ENCODE measurements around the gene EPHB2.

Gene EPHB2

GRCh38 chr1:22761101-22761500 is 50.5 kb downstream of the EPHB2 start:
- TF ChIP-seq CTCF (IDR thresholded peaks at IDR 0.05; ENCODE audit: poor library complexity, severe bottlenecking): no peak
- Histone ChIP-seq H3K27me3 (ENCODE audit: insufficient read depth, poor library complexity, severe bottlenecking) (no peaks in the 10 kb centered on the region), H3K4me3 (ENCODE audit: severe bottlenecking) (no peak overlapping the region), H3K9me3 (ENCODE audit: severe bottlenecking) (no peaks in the 10 kb centered on the region), H3K4me1 (ENCODE audit: insufficient read depth, poor library complexity, severe bottlenecking) (no peaks in the 10 kb centered on the region), H3K27ac (ENCODE audit: poor library complexity, severe bottlenecking) (no peak overlapping the region), H3K36me3 (ENCODE audit: low read depth) (no peaks in the 10 kb centered on the region)
- DNase-seq (ENCODE audit: low spot score) (no peak), ATAC-seq (ENCODE audit: low read depth) (no peak)

- Histone ChIP-seq H3K36me3 (ENCODE audit: low read depth) (no peaks in the 10 kb centered on the region), H3K4me1 (ENCODE audit: insufficient read depth, poor library complexity, severe bottlenecking) (no peaks in the 10 kb centered on the region), H3K27me3 (ENCODE audit: insufficient read depth, poor library complexity, severe bottlenecking) (no peaks in the 10 kb centered on the region), H3K27ac (ENCODE audit: poor library complexity, severe bottlenecking) (no peak overlapping the region), H3K4me3 (ENCODE audit: severe bottlenecking) (no peak overlapping the region), H3K9me3 (ENCODE audit: severe bottlenecking) (no peaks in the 10 kb centered on the region)
- DNase-seq (ENCODE audit: low spot score) (no peak), ATAC-seq (ENCODE audit: low read depth) (no peak)
- no peak for TF ChIP-seq CTCF (IDR thresholded peaks at IDR 0.05; ENCODE audit: poor library complexity, severe bottlenecking)
Observed at GRCh38 chr1:22761821-22762220, 51.2 kb downstream of the EPHB2 start.

- no peaks in the 10 kb centered on the region for H3K9me3 ChIP-seq (ENCODE audit: severe bottlenecking)
- no peak overlapping the region for H3K4me3 ChIP-seq (ENCODE audit: severe bottlenecking)
- no peaks in the 10 kb centered on the region for H3K36me3 ChIP-seq (ENCODE audit: low read depth)
- H3K27ac ChIP-seq (ENCODE audit: poor library complexity, severe bottlenecking): no peak overlapping the region
- no peak for TF ChIP-seq CTCF (IDR thresholded peaks at IDR 0.05; ENCODE audit: poor library complexity, severe bottlenecking)
- H3K27me3 ChIP-seq (ENCODE audit: insufficient read depth, poor library complexity, severe bottlenecking): no peaks in the 10 kb centered on the region
- DNase-seq (ENCODE audit: low spot score): no peak
- no peak for ATAC-seq (ENCODE audit: low read depth)
- no peaks in the 10 kb centered on the region for H3K4me1 ChIP-seq (ENCODE audit: insufficient read depth, poor library complexity, severe bottlenecking)
Observed at GRCh38 chr1:22763487-22764200, 53.0 kb downstream of the EPHB2 start.

GRCh38 chr1:22767852-22768251 is 57.2 kb downstream of the EPHB2 start:
- Histone ChIP-seq H3K36me3 (ENCODE audit: low read depth) (no peaks in the 10 kb centered on the region), H3K4me1 (ENCODE audit: insufficient read depth, poor library complexity, severe bottlenecking) (no peaks in the 10 kb centered on the region), H3K4me3 (ENCODE audit: severe bottlenecking) (no peak overlapping the region), H3K27ac (ENCODE audit: poor library complexity, severe bottlenecking) (no peak overlapping the region), H3K27me3 (ENCODE audit: insufficient read depth, poor library complexity, severe bottlenecking) (no peaks in the 10 kb centered on the region), H3K9me3 (ENCODE audit: severe bottlenecking) (no peaks in the 10 kb centered on the region)
- DNase-seq (ENCODE audit: low spot score) (no peak), ATAC-seq (ENCODE audit: low read depth) (no peak)
- no peak for TF ChIP-seq CTCF (IDR thresholded peaks at IDR 0.05; ENCODE audit: poor library complexity, severe bottlenecking)

GRCh38 chr1:22769932-22770331 is 59.3 kb downstream of the EPHB2 start:
- Histone ChIP-seq H3K36me3 (ENCODE audit: low read depth) (no peaks in the 10 kb centered on the region), H3K4me1 (ENCODE audit: insufficient read depth, poor library complexity, severe bottlenecking) (no peaks in the 10 kb centered on the region), H3K4me3 (ENCODE audit: severe bottlenecking) (no peak overlapping the region), H3K27me3 (ENCODE audit: insufficient read depth, poor library complexity, severe bottlenecking) (no peaks in the 10 kb centered on the region), H3K27ac (ENCODE audit: poor library complexity, severe bottlenecking) (no peak overlapping the region), H3K9me3 (ENCODE audit: severe bottlenecking) (no peaks in the 10 kb centered on the region)
- ATAC-seq (ENCODE audit: low read depth) (no peak), DNase-seq (ENCODE audit: low spot score) (no peak)
- TF ChIP-seq CTCF (IDR thresholded peaks at IDR 0.05; ENCODE audit: poor library complexity, severe bottlenecking): no peak
